Activated CD4-positive, CD25-positive, alpha-beta regulatory T cell treated with anti-CD3 and anti-CD28 coated beads, Interleukin-2, amount 50 U/mL, for 72 hours (primary cell): Measurements from ENCODE around the gene ST3GAL3.

ENCODE experiments used
- DNase-seq: peaks from one replicate; pipeline ENCODE4 v3.0.0; 2021

Gene ST3GAL3

GRCh38 chr1:43883321-43883720 lies 176.0 kb downstream of the ST3GAL3 start:
- no peak for DNase-seq

DNA sequence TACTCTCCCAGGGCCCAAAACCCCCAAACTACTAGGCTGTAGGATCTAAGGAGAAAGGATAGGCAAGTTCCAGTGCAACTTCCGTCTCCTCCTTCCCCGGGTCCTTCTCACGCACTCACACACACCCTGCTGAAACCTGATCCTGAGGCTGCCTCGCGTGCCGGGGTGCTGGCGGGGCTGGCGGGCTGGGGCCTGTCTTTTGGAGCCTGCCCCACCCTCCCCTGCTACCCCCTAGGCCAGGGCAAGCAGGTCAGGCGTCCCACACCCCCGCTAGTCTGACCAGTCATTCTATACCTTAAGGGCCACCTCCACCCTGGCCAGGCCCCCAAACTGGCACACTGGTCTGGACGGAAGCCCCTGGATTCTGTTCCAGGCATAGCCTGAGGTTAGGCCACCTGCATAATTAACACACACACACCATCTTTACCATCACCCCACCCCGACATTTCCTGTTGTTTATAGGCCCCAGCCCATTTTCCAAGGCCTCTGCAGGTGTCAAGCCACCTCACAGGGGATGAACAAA lies 178.0 kb downstream of the ST3GAL3 start:
- no peak for DNase-seq

GRCh38 chr1:43887748-43888147 lies 180.4 kb downstream of the ST3GAL3 start:
- no peak for DNase-seq

- no peak for DNase-seq
These were observed 183.5 kb downstream of the ST3GAL3 start for GRCh38 chr1:43890815-43891214.

DNA sequence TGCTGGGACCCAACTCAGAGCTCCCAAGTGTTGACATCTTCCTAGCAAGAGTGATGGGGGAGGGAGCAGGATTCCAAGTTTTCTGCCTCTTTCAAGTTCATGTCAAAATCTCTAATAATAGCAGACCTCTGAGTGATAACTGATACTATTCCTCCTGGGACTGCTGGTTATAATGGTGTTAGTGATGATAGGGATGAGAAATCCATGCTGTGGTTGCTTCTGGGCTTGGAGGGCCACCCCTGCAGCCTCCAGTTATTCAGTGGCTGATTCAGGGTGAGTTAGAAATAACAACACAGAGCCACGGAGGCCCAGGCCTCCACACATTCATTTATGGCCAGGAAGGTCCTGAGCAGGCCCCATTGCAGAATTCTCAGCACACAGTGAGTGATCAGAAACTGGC lies 185.7 kb downstream of the ST3GAL3 start:
- no peak for DNase-seq

DNA sequence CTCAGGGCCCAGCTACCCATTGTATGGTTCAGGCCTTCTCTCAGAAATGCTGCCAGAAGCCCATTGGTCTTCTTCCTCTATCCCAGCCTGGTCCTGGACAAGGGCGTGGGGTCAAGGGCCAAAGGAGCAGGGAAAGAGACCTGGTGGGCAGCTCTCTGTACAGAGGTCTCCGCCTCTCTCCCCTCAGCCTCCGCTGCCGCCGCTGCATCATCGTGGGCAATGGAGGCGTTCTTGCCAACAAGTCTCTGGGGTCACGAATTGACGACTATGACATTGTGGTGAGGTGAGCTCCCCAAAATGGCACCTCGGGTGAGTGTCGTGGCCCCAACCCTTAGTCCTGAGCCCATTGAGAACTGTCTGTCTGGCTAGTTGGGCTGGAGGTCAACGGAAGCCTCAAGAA lies 191.6 kb downstream of the ST3GAL3 start:
- no peak for DNase-seq

GRCh38 chr1:43900386-43900785 lies 193.1 kb downstream of the ST3GAL3 start:
- DNase-seq, result no peak

DNA sequence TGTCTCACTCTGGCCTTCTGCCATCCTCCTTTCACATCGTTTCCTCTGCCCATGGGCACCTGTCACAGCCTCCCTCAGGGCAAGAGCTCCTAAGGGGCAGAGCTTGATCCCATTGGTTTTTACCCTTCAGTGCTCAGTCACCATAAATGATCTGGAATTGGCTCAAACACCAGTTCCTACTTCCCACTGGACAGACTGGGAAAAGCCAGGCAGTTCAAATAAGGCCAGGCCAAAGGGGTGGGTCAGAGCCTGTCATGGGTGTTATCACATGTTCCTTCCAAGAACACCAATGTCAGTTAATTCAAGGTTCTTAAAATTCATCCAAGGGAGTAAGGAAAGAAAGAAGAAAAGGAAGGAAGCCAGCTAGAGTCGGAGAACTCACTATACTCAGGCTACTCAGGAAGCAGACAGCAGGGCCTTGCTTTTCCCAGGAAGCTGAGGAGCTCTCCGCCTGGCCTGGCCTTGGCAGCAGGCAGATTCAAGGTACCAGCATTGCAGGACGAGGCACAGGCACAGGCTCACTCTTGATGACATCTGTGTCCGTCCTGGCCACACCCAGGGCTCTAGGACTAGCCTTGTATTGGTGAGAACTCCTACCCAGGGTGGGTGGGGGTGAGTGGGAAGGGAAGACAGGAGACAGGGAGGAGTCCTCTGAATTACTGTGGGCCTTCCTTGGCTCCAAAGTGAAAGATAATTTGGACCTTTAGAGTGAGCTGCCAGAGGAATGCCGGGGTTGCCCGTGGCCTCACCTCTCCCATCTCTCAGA lies 194.0 kb downstream of the ST3GAL3 start:
- no peak for DNase-seq

GRCh38 chr1:43902058-43902831 lies 194.9 kb downstream of the ST3GAL3 start:
- DNase-seq, result no peak

DNA sequence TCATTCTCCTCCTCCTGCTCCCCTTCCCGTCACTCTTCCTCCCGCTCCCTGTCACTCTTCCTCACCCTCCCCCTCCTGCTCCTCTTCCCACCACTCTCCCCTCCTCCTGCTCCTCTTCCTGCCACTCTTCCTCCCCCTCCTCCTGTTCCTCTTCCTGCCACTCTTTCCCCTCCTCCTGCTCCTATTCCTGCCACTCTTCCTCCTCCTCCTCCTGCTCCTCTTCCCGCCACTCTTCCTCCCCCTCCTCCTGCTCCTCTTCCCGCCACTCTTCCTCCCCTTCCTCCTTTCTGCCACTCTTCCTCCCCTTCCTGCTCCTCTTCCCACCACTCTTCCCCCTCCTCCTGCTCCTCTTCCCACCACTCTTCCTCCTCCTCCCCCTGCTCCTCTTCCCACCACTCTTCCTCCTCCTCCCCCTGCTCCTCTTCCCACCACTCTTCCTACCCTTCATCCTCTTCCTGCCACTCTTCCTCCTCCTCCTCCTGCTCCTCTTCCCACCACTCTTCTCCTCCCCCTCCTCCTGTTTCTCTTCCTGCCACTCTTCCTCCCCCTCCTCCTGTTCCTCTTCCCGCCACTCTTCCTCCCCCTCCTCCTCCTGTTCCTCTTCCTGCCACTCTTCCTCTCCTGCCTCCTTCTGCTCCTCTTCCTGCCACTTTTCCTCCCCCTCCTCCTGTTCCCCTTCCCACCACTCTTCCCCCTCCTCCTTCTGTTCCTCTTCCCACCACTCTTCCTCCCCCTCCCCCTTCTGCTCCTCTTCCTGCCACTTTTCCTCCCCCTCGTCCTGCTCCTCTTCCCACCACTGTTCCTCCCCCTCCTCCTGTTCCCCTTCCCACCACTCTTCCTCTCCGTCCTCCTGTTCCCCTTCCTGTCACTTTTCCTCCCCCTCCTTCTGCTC lies 197.6 kb downstream of the ST3GAL3 start:
- no peak for DNase-seq

- no peak for DNase-seq
These were observed 200.9 kb downstream of the ST3GAL3 start for GRCh38 chr1:43908226-43908625.

DNA sequence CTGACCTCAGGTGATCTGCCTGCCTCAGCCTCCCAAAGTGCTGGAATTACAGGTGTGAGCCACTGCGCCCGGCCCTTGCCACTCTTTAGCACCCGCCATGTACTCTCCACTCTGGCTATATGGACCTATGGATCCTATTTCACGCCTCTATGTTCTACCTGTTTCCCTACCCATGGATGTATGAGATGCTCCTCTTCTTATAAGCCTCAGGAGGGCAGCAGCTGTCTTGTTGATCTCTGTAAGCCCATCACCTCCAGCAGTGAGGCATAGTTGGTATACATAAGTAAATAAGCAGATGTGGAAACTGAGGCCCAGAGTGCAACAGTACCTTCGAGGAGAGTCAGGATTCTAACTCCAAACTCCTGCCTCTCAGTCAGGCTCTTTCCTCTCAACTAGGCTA lies 201.5 kb downstream of the ST3GAL3 start:
- no peak for DNase-seq

DNA sequence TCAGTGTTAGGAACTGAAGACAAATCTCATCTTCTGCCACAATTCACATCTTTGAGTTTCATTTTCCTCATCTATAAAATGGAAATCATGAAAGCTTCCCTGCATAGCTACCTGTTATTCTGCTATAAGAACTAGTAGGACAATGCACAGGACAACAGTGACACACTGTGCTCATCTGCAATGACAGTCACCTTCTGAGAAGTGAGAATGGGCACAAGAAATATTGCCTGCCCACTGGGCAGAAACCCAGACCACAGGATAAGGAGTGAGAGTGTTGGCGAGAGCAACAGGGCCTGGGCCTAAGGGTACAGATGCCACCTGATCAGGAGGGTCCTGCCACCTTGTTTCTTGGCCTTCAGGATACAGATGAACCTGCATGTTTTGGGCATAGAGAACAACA lies 203.0 kb downstream of the ST3GAL3 start:
- no peak for DNase-seq

- no peak for DNase-seq
These were observed 205.3 kb downstream of the ST3GAL3 start for GRCh38 chr1:43912607-43913006.

DNA sequence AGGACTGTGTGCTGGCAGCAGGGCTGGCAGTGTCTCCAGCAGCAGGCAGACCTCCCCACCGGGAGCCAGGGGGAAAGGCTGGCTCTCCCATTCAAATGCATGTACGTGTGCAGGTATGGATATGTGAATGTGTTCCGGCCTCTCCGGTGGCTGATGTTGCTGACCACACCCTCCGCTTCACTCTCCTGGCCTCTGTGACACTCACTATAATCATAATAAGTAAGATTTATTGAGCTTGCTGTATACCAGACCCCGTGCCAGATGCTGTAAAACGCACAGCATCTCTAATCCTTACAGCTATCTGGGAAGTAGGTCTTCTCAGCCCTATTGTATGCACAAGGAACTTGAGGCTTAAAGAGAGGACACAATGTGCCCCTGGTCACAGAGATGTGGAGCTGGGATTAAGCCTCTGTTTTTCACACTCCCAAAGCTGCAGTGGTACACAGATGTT lies 205.7 kb downstream of the ST3GAL3 start:
- no peak for DNase-seq

DNA sequence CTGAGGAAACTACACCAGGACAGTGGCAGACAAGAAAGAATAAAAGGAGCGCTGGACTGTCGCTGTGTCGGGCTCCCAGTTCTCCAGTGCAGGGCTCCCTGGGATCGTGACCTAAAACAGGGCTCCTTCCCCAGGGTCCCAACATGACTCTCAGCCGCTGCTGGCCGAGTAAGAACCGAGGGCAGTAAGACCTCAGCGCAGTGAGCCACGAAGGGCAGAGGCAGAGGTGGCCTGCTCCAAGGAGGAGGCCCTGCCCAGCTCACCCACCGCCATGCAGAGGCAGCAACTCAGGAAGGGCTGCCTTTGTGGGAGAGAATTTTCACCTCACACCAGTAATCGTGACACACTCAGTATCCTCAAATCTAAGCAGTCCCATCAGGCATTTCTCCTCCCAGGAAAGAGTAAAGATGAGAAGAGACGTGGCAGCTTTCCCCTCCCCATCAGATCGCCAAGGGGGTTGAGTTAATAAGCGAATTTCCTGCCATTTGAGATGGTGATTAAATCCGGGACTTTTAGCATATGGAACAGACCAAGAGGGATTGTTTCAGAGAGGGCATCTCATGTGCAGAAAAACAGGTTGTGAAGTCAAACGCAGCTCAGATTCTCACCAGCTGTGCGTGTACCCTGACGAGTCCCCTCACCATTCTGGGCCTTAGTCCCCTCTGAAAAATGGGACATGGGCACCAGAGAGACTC lies 206.5 kb downstream of the ST3GAL3 start:
- no peak for DNase-seq

- no peak for DNase-seq
These were observed 207.5 kb downstream of the ST3GAL3 start for GRCh38 chr1:43914576-43915525.

GRCh38 chr1:43919906-43920305 lies 212.6 kb downstream of the ST3GAL3 start:
- no peak for DNase-seq

DNA sequence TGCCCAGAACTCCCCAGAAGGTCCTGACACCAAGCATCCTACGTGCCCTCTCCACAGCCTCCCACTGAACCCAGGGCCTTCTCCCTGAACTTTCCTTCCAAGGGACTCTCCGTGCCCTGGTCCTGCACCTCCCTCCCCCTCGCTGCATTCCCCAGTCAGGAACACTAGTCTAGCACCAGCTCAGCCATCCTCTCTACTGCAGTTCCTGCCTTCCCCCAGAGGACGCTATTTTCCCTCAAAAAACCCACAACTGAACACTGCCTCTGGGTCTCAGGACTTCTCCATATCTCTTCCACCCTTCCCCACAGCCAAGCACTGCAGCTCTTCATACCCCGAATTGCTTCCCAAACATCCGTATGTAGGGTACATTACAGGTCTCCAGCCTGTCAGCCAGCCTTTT lies 213.7 kb downstream of the ST3GAL3 start:
- DNase-seq, result no peak

- no peak for DNase-seq
These were observed 217.2 kb downstream of the ST3GAL3 start for GRCh38 chr1:43924516-43924915.

DNA sequence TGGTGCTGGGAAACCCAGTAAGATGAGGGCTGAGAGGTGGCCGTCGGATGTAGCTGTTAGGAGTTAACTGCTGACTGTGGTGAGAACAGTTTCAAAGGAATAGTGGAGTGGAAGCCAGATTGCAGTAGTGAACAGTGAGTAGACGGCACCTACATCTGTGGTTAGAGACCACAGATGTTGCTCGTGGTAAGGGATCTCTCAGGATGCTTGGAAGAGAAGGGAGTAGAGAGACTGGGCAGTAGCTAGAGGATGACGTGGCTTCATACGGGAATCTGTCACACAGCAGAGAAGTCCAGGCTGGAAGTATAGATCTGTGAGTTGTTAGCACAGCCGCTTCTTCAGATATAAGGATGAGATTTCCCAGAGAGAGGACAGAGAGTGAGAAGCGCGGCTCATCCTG lies 218.5 kb downstream of the ST3GAL3 start:
- DNase-seq, result no peak
